WERI-Rb-1 (cell line): Measurements from ENCODE around the gene CDH4.

Experiments used
- DNase-seq: peaks from one replicate; pipeline ENCODE4 v3.0.0-alpha.2; 2020
- H3K27ac ChIP-seq: fragments of 250-450 bp; sonication (Bioruptor Pico); 2 replicates; pipeline ENCODE4 v1.5.1; 2020; ENCODE audit warnings: mild to moderate bottlenecking, moderate library complexity
- H3K27me3 ChIP-seq: fragments of 250-450 bp; sonication (Bioruptor Pico); 2 replicates; pipeline ENCODE4 v1.5.1; 2021; ENCODE audit warnings: mild to moderate bottlenecking, low read depth, moderate library complexity; ENCODE audit not compliant: insufficient read depth, severe bottlenecking
- H3K36me3 ChIP-seq: fragments of 250-450 bp; sonication (Bioruptor Pico); 2 replicates; pipeline ENCODE4 v1.5.1; 2020; ENCODE audit warnings: mild to moderate bottlenecking, moderate library complexity
- H3K4me3 ChIP-seq: 2 replicates; pipeline ENCODE4 v1.5.1; 2011; ENCODE audit warnings: low read depth, mild to moderate bottlenecking, control low read depth, low read length
- H3K9me3 ChIP-seq: fragments of 250-450 bp; sonication (Bioruptor Pico); 2 replicates; pipeline ENCODE4 v1.5.1; 2021; ENCODE audit warnings: mild to moderate bottlenecking, moderate library complexity; ENCODE audit not compliant: severe bottlenecking
- TF ChIP-seq, protein P1 (sequence below): IDR thresholded peaks from 2 replicates; pipeline ENCODE4 v1.5.1; 2011; ENCODE audit warnings: low read depth, mild to moderate bottlenecking, control low read depth, inconsistent platforms, low read length

The CDH4 gene

DNA sequence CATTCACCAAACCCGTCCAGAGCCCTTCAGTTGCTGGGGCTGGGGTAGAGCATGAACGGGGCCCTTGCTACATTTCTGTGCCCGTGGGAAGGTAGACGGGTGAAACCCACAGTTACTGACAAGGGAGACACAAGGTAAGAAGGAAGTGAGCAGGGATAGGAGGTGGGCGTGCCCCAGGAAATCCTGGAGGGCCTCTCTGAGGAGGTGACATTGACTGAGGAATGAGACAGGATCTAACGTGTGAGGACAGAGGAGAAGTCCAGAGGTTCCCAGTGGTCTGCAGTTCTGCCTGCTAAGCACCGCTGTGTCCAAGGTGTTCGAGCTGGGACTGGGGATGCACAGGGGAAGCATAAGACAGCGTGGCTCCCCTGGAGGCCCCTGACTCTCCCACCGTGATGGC is 378.8 kb downstream of the CDH4 start:
- no peaks in the 10 kb centered on the region for H3K36me3 ChIP-seq
- DNase-seq, result no peak
- H3K27ac ChIP-seq, result no peak overlapping the region
- peaks cover 96% of the 10 kb centered on the region for H3K27me3 ChIP-seq
- H3K9me3 ChIP-seq, result no peaks in the 10 kb centered on the region
- TF ChIP-seq, protein P1, sequence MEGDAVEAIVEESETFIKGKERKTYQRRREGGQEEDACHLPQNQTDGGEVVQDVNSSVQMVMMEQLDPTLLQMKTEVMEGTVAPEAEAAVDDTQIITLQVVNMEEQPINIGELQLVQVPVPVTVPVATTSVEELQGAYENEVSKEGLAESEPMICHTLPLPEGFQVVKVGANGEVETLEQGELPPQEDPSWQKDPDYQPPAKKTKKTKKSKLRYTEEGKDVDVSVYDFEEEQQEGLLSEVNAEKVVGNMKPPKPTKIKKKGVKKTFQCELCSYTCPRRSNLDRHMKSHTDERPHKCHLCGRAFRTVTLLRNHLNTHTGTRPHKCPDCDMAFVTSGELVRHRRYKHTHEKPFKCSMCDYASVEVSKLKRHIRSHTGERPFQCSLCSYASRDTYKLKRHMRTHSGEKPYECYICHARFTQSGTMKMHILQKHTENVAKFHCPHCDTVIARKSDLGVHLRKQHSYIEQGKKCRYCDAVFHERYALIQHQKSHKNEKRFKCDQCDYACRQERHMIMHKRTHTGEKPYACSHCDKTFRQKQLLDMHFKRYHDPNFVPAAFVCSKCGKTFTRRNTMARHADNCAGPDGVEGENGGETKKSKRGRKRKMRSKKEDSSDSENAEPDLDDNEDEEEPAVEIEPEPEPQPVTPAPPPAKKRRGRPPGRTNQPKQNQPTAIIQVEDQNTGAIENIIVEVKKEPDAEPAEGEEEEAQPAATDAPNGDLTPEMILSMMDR, result no peak
- H3K4me3 ChIP-seq, result no peak overlapping the region

DNA sequence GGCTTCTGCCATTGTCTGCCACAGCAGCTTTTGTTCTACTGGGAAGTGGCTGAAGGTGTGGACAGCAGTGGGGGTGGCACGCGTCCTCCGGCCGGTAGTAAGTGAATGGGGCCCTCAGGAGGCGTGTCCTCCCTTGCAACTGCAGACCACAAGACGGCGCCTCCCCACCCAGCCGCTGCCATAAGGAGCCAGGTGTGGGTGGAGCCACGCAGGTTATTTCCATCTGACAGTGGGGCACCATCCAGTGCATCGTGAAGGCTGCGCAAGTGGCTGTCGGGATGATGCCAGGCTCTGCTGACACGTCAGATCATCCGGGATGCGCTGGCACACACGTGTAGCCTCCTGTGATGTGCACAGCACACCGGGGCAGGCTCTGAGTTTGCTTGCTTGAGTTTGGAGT is 379.7 kb downstream of the CDH4 start:
- TF ChIP-seq, protein P1, result no peak
- H3K27me3 ChIP-seq, result peaks cover 96% of the 10 kb centered on the region
- no peak overlapping the region for H3K27ac ChIP-seq
- H3K36me3 ChIP-seq, result no peaks in the 10 kb centered on the region
- no peak overlapping the region for H3K4me3 ChIP-seq
- no peak for DNase-seq
- no peaks in the 10 kb centered on the region for H3K9me3 ChIP-seq

DNA sequence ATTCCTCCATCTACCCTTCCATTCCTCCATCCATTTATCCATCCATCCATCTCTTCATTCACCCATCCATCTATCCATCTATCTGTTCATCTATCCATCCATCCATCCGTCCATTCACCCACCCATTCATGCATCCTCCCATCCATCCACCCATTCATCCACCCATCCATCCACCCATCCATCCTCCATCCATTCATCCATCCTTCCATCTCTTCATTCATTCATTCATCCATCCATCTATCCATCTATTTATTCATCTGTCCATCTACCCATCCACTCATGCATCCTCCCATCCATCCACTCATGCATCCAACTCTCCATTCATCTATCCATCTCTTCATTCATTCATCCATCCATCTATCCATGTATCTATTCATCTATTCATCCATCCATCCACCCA is 380.9 kb downstream of the CDH4 start:
- no peak overlapping the region for H3K4me3 ChIP-seq
- no peak overlapping the region for H3K27ac ChIP-seq
- H3K36me3 ChIP-seq, result no peaks in the 10 kb centered on the region
- no peaks in the 10 kb centered on the region for H3K9me3 ChIP-seq
- H3K27me3 ChIP-seq, result peaks cover 96% of the 10 kb centered on the region
- TF ChIP-seq, protein P1, result no peak
- DNase-seq, result no peak

DNA sequence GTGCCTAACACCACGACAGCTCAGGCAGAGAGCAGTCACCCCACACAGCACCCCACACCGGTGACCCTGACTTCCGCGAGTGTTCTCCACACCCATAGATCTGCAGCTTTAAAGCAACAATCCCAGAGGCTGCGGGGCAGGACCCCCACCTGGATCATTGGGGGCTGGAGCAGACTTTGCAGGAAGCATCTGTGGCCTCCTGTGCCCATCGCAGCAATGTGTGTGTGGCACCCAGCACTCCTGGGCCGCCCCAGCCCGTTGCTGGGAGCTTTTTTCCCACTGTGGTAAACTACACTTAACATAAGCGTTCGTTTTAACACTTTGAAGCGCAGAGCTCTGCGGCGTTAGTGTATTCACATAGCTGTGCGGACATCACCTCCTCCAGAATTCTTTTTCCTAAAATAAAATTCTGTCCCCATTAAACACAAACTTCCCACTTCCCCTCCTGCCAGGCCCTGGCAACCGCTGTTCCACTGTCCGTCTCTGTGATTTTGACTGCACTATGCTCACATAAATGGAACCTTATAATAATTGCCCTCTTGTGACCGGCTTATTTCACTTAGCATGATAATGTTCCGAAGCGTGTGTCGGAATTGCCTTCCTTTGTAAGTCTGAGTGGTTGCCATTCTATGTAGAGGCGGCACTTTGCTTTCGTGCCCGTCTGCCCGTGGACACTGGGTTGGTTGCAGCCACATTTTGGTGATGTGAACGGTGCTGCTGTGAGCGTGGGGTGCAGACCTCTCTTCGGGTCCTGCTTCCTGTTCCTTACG is 382.5 kb downstream of the CDH4 start:
- peaks cover 96% of the 10 kb centered on the region for H3K27me3 ChIP-seq
- DNase-seq, result no peak
- TF ChIP-seq, protein P1, result no peak
- no peak overlapping the region for H3K27ac ChIP-seq
- no peaks in the 10 kb centered on the region for H3K36me3 ChIP-seq
- H3K4me3 ChIP-seq, result no peak overlapping the region
- no peaks in the 10 kb centered on the region for H3K9me3 ChIP-seq

DNA sequence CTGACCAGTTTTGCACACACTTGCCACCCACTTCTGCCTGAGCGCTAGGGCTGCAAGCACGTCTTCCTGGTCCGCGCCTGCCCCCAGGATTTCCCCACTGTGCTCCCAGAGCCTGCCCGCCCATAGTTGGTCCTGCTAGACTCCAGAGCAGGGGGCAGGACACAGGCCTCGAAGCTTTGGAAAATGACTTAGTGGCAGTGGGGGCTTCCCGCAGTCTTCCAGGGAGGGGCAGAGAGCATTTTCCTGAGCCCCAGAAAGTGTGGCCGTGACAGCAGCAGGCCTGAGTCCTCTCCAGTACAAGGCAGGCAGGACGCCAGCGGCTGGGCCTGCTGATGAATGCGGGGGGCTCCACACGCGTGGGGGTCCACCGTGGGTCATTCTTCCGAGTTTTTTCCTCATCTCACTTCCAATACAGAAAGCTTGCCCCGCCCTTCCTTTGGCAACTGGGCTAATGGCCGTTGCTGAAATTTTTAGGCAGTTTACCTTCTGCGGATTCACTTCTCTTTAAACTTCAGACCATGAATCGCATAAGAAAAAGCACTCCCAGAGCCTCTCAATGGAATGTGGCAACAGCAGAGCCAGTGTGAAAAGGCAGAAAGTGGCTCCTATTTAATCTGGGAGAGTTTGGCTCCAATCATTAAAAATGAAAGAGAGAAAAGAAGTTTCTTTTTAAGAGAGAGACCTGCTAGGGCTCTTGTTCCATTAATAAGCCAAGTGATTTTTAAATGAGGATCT is 383.8 kb downstream of the CDH4 start:
- DNase-seq, result no peak
- Histone ChIP-seq H3K36me3 (no peaks in the 10 kb centered on the region), H3K9me3 (no peaks in the 10 kb centered on the region), H3K4me3 (no peak overlapping the region), H3K27ac (no peak overlapping the region), H3K27me3 (peaks cover 96% of the 10 kb centered on the region)
- TF ChIP-seq, protein P1, result no peak
